ENCODE results near the gene BTBD2.

BTBD2 gene

DNA sequence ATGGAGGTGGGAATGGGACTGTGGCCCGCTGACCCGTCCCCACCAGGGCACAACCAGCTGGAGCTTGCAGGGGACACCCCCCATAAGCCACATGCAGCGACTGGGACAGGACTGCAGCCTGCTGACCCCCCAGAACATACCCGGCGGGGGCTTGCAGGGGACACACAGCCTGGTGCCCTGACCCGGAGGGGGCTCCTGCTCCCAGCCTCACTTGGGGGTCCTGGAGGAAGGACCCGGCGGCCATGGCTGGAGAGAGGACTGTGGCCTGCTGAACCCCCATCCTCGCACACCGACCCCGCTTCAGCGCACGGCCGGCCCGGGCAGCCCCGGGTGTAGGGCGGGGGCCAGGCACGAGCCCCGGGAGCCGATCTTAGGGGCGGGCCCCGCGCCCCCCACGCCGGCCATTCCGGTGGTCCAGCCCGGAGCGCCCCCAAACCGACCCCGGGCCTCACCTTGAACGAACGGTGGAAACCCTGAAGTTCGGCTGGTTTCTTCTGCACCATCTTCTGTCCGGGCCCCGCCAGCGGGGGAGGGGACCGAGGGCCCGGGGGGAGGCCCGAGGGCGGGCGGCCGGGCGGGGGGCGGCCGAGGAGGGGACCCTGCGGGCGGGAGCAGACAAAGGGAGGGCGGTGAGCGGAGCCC is 35.0 kb upstream of the BTBD2 start:
- no peak for DNase-seq (ENCODE audit: low read depth)
- H3K4me3 ChIP-seq (ENCODE audit: low read length): peak overlapping the region; percentile 96
- TF ChIP-seq, protein P1, sequence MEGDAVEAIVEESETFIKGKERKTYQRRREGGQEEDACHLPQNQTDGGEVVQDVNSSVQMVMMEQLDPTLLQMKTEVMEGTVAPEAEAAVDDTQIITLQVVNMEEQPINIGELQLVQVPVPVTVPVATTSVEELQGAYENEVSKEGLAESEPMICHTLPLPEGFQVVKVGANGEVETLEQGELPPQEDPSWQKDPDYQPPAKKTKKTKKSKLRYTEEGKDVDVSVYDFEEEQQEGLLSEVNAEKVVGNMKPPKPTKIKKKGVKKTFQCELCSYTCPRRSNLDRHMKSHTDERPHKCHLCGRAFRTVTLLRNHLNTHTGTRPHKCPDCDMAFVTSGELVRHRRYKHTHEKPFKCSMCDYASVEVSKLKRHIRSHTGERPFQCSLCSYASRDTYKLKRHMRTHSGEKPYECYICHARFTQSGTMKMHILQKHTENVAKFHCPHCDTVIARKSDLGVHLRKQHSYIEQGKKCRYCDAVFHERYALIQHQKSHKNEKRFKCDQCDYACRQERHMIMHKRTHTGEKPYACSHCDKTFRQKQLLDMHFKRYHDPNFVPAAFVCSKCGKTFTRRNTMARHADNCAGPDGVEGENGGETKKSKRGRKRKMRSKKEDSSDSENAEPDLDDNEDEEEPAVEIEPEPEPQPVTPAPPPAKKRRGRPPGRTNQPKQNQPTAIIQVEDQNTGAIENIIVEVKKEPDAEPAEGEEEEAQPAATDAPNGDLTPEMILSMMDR (IDR thresholded peaks at IDR 0.05; ENCODE audit: insufficient read depth, low read depth, low read length, missing control alignments): no peak

DNA sequence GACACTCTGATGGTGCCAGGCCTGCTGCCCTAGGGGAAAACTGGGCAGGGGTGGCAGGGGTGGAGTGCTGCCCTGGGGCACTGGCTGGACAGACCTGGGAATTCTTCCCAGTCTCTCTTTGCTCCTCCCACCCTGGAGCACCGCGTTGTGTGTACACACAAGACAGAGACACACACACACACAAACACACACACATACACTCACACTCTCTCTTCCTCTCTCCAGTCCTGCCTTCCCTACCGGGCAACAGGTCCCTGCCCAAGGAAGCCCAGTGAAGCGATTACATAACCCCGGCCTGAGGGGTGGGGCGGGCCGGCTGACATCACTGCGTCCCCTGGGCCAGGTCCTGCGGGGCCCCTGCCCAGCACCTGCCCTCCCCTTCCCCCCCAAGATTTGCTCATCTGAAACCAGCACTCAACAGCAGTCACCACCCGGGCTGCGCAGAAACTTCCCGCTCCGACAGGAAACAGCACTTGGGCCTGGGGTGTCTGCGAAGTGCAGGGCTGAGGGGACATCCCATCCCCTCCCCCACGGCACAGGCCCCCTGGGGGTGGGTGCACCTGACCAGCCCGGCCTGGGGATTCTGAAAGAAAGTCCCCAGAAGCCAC is 34.3 kb upstream of the BTBD2 start:
- TF ChIP-seq, protein P1 (IDR thresholded peaks at IDR 0.05; ENCODE audit: insufficient read depth, low read depth, low read length, missing control alignments): no peak
- DNase-seq (ENCODE audit: low read depth): peak; percentile 69
- H3K4me3 ChIP-seq (ENCODE audit: low read length): peak overlapping the region; percentile 96

DNA sequence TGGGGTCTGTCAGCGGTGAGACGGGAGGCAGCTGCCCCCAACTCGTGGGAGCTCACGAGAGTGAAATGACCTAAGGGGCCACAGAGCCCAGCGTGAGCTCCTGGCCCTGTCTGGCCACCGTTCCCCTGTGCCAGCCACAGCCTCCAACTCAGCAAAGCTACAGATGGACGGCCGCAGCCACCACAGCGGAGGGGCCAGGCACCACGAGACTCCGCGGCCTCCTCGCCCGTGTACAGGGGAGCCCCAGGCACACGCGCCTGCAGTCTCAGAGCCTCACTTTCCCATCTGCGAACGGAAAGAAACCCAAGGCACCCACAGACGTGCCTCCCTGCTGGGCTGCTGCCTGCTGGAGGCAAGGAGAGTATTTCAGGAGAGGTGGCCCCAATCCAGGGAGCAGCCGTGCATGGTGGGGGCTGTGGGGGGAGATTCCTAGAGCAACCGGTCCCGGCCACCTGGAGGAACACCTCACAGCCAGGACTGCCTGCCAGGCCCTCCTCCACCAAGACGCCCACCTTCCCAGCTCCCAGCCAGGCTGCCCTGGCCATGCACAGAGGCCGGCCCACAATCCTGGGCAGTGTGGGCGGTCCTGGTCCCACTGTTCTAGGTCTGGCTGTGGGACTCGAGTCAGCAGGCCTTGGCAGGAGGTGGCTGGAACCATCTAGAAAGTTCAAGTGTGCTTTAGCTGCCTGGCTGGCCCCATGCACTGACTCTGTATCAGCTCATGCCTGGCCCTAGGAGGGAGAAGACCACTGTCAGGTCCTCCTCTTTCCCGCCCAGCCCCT is 33.6 kb upstream of the BTBD2 start:
- DNase-seq (ENCODE audit: low read depth): no peak
- H3K4me3 ChIP-seq (ENCODE audit: low read length): peak overlapping the region; percentile 96
- TF ChIP-seq, protein P1 (IDR thresholded peaks at IDR 0.05; ENCODE audit: insufficient read depth, low read depth, low read length, missing control alignments): no peak

- H3K4me3 ChIP-seq (ENCODE audit: low read length): peak overlapping the region; percentile 96
- TF ChIP-seq, protein P1 (IDR thresholded peaks at IDR 0.05; ENCODE audit: insufficient read depth, low read depth, low read length, missing control alignments): no peak
- no peak for DNase-seq (ENCODE audit: low read depth)
Measured at GRCh38 chr19:2048104-2048958, 32.8 kb upstream of the BTBD2 start.

DNA sequence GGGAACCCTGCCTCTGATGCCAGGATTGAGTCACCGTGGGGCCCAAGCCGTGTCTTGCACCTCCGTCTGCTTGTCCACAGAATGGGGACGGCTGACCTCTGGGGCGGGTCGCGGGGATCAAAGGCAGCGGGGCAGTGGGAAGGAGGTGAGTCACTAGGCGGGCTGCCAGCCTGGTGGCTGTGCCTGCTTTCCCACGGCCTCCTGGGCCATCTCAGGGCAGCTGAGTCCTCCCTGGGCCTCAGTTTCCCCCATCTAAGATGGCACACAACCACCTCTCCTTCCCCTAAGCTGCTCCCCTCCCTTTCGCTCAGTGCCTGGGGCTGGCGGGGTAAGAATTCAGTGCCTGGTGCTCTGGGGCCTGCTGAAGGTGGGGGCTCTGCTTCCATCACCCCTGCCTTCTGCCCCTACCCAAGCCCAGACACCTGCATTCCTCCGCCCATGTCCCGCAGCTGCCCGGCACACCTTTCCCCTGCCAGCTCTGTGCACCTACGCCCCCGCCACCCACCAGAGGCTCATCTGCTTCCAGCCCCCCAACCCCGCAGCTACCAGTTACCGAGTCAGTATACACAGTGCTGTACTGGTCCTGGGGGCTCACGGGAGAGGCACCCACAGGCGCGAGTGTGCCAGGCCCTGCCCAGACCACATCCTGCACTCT is 32.1 kb upstream of the BTBD2 start:
- H3K4me3 ChIP-seq (ENCODE audit: low read length): no peak overlapping the region
- TF ChIP-seq, protein P1 (IDR thresholded peaks at IDR 0.05; ENCODE audit: insufficient read depth, low read depth, low read length, missing control alignments): no peak
- no peak for DNase-seq (ENCODE audit: low read depth)

GRCh38 chr19:2047076-2047448 is 31.5 kb upstream of the BTBD2 start:
- no peak for DNase-seq (ENCODE audit: low read depth)
- TF ChIP-seq, protein P1 (IDR thresholded peaks at IDR 0.05; ENCODE audit: insufficient read depth, low read depth, low read length, missing control alignments): no peak
- H3K4me3 ChIP-seq (ENCODE audit: low read length): no peak overlapping the region

All from epithelial cell of esophagus (primary cell).